HG03439 (cell line): Measurements from ENCODE around the gene MBLAC2.

Experiments
- ATAC-seq: cut with Tn5 transposase; IDR thresholded peaks from one replicate; pipeline ENCODE4 v1.9.1; 2021; ENCODE audit warnings: mild to moderate bottlenecking, moderate library complexity; ENCODE audit not compliant: unreplicated experiment

MBLAC2 gene

DNA sequence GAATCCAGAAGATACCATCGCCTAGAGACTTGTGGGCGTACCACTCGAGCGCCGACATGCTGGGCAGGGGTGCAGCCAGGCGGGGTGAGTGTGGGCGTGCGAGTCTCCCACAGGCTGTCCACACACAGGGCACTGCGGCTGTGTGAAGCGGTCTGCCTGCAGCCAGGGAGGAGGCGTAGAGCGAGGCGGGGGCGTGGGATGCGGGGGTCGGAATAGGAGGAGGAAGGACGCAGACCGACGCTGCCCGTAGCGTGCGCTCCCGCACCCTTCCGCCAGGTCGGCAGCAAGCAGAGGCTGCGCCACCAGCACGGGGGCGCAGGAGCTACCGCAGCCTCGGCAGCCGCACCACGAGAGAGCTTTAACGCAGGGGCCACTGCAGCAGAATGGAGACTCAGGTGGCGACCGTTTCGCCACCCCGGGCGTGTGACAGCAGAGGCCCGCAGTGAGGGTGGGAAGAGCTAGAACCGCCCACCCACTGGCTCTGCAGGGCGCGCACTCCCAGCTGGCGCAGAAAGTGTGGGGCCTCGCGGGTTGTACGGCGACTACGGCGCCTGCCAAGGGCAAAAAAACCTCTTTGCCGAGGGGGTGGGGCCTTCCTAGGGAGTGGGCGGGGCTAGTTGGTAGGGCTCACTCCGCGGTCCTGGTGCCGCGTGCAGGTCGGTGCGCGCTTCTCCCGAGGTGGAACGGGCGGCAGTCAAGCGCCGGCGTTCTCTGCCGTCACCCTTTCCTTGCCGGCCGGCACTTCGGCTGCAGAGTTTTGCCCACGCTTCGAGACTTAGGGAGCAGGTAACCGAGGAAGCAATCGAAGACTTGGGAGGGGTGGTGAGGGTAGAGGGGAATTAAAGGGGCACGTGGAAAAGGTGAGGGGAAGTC is at the start of gene MBLAC2, which contains the start of gene POLR3G:
Gene MBLAC2 (minus strand): TSS at position 537 of the 873 bp plus-strand sequence. CDS start 479 bp downstream, at position 58.
Gene POLR3G (plus strand): TSS at position 630 of the 873 bp plus-strand sequence. CDS start 10,704 bp downstream, outside the sequence.
- peak; percentile 92 for ATAC-seq

DNA sequence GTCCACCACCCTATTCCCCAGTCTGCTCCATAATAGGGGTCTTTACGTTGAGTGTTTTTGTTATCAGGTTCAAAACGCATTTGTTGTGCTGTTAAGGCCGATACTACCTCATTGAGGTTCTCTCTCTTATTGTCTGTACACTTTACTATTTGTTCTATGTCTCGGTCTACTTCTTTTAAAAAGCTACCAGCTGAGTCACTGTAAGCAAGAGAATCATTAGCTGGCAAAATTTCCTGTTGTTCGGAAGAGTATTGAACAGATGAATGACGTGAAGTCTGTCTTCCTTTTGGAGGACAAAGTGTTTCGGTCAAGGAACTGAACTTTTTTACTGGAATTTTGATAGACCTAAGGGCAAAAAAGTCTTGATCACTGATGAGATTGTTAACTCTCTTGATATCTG is 44.5 kb upstream of the MBLAC2 start:
- no peak for ATAC-seq

- ATAC-seq = no peak
Measured at GRCh38 chr5:90518661-90519060, 44.1 kb upstream of the MBLAC2 start.

DNA sequence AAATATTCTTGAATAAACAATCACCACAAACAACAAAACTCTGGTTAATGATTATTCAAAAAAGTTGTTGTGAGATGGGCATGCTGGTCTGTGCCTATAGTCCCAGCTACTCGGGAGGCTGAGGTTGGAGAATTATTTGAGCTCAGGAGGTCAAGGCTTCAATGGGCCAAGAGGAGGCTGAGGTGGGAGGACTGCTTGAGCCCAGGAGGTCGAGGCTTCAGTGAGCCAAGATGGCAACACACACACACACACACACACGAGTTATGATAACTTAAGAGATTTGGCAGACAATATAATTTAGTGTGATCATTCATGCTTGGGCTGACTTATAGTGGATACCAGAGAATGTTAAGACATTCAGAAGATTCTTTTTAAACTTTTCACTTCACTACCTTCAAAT is 39.9 kb upstream of the MBLAC2 start:
- ATAC-seq = no peak

DNA sequence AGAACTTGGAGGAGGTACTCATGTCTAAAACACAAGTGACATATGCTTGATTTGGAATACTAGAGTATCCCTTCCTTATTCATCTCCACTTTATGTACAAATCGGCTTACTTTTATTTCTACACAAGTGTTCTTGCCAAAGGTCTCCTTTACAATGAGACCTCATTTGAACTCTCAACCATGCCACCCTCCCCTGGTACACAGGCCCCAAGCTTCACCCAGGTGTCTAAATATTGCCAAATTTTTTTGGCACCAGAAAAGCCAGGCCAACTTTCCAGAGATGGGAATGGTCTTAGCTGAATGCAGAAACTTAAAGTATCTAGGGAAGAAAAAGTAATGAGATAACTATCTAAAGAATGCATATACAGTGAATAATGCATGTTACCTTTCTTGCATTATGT is 35.9 kb upstream of the MBLAC2 start:
- ATAC-seq = no peak

DNA sequence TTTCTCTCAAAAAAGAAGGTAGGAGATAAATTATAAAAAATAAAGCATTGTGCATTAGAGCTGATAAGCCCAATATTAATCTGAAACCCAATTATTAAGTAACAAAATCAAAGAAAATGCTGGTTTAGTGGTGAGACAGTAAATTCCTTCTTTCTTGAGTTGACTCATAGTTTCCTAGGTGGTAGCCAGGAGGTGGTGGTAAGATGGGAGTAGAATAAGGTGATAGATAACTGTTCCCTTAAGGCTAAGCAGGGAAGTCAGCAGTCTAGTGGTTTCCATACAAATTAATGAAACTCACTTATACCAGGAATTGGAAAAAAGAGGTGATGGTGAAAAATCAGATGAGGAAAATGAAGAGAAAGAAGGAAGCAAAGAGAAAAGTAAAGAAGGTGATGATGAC is 31.6 kb upstream of the MBLAC2 start:
- no peak for ATAC-seq

DNA sequence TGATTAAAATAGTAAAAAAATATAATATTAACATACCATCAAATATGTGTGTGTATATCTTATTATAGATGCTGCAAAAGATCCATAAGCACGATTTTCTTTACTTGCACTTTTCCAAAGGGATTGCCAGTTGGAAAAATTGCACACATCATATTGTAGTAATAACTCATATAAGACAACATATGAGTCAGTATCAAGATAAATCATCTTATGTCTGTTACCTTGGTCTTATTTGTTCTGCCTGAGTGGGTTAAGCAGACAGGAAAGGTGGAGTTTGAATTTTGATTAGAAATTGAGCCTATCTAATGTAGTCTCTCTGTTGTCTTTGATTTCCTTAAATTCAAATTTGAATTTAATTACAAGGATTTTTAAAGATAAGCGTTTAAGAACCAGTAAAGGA is 30.2 kb upstream of the MBLAC2 start:
- no peak for ATAC-seq

DNA sequence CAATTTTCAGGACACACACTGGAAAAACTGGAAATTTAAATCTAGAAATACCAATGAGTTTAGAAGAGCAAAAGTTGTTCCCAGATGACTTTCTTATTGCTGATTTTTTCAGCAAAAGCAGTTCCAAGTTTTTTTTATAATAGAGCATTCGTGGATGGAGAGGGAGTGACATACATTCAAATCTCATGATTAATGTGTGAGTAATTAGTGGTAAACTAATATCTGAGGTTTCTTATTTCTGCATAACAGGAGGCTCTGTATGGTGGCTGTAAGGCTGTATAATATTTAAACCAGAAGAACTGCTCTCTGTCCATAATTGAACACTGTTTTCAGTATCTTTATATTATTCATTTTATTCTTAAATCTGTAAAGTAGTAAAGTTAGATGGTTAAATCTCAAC is 29.0 kb upstream of the MBLAC2 start:
- ATAC-seq = no peak

GRCh38 chr5:90495146-90495545 is 20.6 kb upstream of the MBLAC2 start:
- ATAC-seq = no peak

GRCh38 chr5:90494043-90494442 is 19.5 kb upstream of the MBLAC2 start:
- no peak for ATAC-seq

- ATAC-seq = no peak
Measured at GRCh38 chr5:90488791-90489190, 14.2 kb upstream of the MBLAC2 start.

- ATAC-seq = no peak
Measured at GRCh38 chr5:90484540-90484939, 10.0 kb upstream of the MBLAC2 start.

DNA sequence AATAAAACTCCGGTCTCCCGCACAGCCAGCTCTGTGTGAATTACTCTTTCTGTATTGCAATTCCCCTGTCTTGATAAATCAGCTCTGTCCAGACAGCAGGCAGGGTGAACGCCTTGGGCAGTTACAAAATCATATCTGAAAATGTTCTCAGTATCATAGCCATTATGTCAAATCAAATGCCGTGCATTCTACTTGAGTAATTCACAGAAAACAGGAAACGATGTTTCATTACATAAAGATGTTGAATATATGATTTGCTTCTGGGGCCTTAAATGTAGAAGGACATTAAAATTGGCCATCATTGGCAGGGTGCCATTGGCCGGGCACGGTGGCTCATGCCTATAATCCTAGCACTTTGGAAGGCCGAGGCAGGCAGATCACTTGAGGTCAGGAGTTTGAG is 8.6 kb upstream of the MBLAC2 start:
- no peak for ATAC-seq

GRCh38 chr5:90480699-90481098 is 6.1 kb upstream of the MBLAC2 start:
- ATAC-seq = no peak

- no peak for ATAC-seq
Measured at GRCh38 chr5:90479611-90480385, 5.2 kb upstream of the MBLAC2 start.

GRCh38 chr5:90477621-90478215 is 3.1 kb upstream of the MBLAC2 start:
- ATAC-seq = no peak

GRCh38 chr5:90477073-90477472 is 2.5 kb upstream of the MBLAC2 start:
- ATAC-seq = no peak

DNA sequence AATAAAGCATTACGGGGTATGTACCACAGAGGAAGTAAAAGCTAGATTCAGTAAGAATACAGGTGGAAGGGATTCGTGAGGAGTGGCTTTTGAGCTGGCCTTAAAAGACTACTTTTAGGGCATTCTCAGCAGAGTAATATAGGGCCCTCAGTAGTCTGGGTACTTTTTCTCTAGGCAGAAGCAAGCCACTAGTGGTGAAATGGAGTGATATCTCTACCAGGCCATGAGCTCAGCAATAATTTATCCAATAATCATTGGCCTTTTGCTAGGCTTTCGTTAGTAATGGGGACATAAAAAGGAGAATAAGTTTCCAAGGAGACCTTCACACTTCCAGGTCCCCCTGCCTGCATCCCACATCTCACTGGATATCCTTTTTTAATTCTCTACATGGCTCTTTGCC is 1.8 kb upstream of the MBLAC2 start:
- no peak for ATAC-seq

DNA sequence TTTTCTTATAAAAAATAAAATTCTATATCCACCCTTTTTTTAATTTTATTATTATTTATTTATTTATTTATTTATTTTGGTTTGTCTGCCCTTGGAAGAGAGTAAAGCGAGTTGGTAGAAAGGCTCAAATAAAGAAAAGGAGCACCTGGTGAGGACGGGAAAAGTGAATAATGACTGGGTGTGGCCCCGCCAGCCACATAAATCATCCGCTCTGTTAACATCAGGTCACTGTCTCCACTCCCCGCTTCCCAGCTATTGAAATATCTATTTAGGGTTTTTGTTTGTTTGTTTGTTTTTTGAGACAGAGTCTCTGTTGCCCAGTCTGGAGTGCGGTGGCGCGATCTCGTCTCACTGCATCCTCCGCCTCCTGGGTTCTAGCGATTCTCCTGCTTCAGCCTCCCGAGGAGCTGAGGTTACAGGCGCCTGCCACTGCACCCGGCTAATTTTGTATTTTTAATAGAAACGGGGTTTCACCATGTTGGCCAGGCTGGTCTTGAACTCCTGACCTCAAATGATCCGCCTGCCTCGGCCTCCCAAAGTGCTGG is 937 bp upstream of the MBLAC2 start:
- ATAC-seq = no peak

DNA sequence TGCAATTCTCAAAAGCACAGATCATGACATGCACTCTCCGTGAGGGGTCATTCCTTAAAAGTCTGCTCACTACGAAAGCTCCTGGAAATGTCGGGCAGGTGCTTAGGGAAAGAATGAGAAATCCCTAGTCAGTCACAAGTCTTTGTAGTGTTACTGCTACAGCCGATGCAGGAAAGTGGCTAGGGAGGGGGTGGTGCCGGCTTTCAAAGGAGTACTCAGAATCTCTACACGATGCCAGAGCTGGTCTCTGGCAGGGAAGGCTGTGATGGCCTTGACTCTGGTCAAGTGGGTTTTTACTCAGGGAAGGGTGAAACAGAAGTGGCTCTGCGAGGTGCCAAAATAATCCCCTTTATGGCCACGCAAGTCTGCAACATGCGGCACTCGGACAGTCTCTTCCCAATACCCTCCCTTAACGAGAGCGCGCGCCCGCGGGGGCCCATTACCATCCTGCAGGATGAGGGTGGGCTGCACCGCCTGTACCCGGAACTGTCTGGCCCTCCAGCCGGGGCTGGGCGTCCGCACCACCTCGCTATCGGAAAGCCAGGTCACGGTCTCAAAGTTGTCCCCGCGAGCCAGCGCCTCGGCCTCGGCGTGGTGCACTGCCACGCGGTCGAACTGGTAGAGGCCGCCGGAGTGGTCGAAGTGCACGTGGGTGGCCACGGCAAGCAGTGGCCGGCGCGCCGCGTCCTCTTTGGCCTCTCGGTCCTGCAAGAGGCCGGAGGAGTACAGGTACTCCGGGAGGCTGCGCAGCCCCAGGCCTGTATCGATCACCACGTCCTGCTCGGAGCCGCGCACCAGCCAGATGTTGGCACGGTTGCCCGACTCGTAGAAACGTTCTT is 956 bp downstream of the MBLAC2 start:
- no peak for ATAC-seq
